Right lobe of liver (tissue), 4 donors: ENCODE data around the gene WDHD1.

ENCODE experiments used
- CTCF ChIP-seq, 4 donors: fragments of 200-600 bp in 3 of 4; fragments of 450-650 bp in 1 of 4; IDR thresholded peaks; one replicate each; pipeline versions ENCODE4 v1.5.1 to v1.8.0; 2016 to 2022; ENCODE audit warnings: antibody characterized with exemption in 4 of 4, mild to moderate bottlenecking in 2 of 4
- POLR2A ChIP-seq: fragments of 450-650 bp; IDR thresholded peaks from one replicate; pipeline ENCODE4 v1.6.1; 2017; ENCODE audit warnings: antibody characterized with exemption, mild to moderate bottlenecking
- donor health status: DM: no; HTN: no; CAD: no.
- donor health status: DM: no; HTN: no; CAD: no.
- donor health status: DM: no; HTN: yes; CAD: no.

- TF ChIP-seq POLR2A (no peak), CTCF (IDR thresholded peaks at IDR 0.05) (no peak)
These were observed 106.8 kb downstream of the WDHD1 start for GRCh38 chr14:54920052-54920451.
